Measurements from ENCODE around the gene GBE1. TPM values are rescaled to one million over a fixed set of nuclear protein-coding genes. Genes with fewer than 3 reads are reported as not detected.

The GBE1 gene
- total and polyA plus RNA-seq, 9 of the 15 experiments (the other 6 are each of a cell fraction or from before 2014, with no cell fraction given) = 7.9 to 25.6 (median 13.1) TPM

GRCh38 chr3:81521855-81522254 is 239.6 kb downstream of the GBE1 start:
- Histone ChIP-seq H4K20me1 (replicated peaks; ENCODE audit: control insufficient read depth, insufficient read depth, low read length) (no peaks in the 10 kb centered on the region), H3K36me3 (ENCODE audit: control insufficient read depth, insufficient read depth, low read length) (no peaks in the 10 kb centered on the region), H3K79me2 (ENCODE audit: control insufficient read depth, insufficient read depth, low read length) (no peaks in the 10 kb centered on the region), H3K27me3 (ENCODE audit: control insufficient read depth in 2 of 2, insufficient read depth in 2 of 2, low read length in 2 of 2) (no peaks in the 10 kb centered on the region), H2AFZ (ENCODE audit: low read depth, low read length) (no peak overlapping the region), H3K9me1 (ENCODE audit: control insufficient read depth, insufficient read depth, low read length) (no peaks in the 10 kb centered on the region), H3K4me2 (ENCODE audit: insufficient read depth, low read length) (no peak overlapping the region), H3K9me3 (replicated peaks; ENCODE audit: control insufficient read depth, insufficient read depth, low read depth, low read length) (no peaks in the 10 kb centered on the region), H3K9ac (ENCODE audit: insufficient read depth in 1 of 2, low read depth in 2 of 2, low read length in 2 of 2) (no peak overlapping the region), H3K4me1 (replicated peaks in 1 of 2; ENCODE audit: control insufficient read depth in 2 of 2, insufficient read depth in 2 of 2, low read length in 2 of 2) (no peaks in the 10 kb centered on the region), H3K4me3 (no peak overlapping the region), H3K27ac (ENCODE audit: extremely low read depth, low read depth, low read length) (no peak overlapping the region)
- ATAC-seq (no peak), DNase-seq (ENCODE audit: extremely low read depth in 1 of 4, low spot score in 3 of 4) (no peak), FAIRE-seq (no peak)
- ChIA-PET POLR2A (no interaction called here), CTCF (ENCODE audit: low intra/inter-chr PET ratio) (no interaction called here)
- no TSS peak for BruUV-seq (replicated peaks)
- in situ Hi-C loops (cut with MboI) = no loop called here
- 14% methylated on average over 2 of the region's 2 CpGs for WGBS (ENCODE audit: insufficient coverage, low coverage, missing lambda C conversion rate)
- intact Hi-C loops (cut with micrococcal nuclease) = no loop called here
- TF ChIP-seq RBM34 (IDR thresholded peaks at IDR 0.05; ENCODE audit: borderline replicate concordance, insufficient read depth, low read length) (no peak), EGR1 (conservative IDR thresholded peaks at IDR 0.05) (no peak), ZNF57 (CRISPR knock-in tag; IDR thresholded peaks at IDR 0.05) (no peak), MTA2 (IDR thresholded peaks at IDR 0.05; ENCODE audit: low read depth) (no peak), RFX1 (IDR thresholded peaks at IDR 0.05) (no peak), ZNF217 (CRISPR knock-in tag; IDR thresholded peaks at IDR 0.05) (no peak), ZHX1 (conservative IDR thresholded peaks at IDR 0.05; ENCODE audit: low read length) (no peak), MCM2 (IDR thresholded peaks at IDR 0.05; ENCODE audit: low read depth) (no peak), CEBPB (tag; IDR thresholded peaks at IDR 0.05) (no peak), CAMTA2 (CRISPR knock-in tag; conservative IDR thresholded peaks at IDR 0.05) (no peak)
- TF ChIP-seq, protein P1, sequence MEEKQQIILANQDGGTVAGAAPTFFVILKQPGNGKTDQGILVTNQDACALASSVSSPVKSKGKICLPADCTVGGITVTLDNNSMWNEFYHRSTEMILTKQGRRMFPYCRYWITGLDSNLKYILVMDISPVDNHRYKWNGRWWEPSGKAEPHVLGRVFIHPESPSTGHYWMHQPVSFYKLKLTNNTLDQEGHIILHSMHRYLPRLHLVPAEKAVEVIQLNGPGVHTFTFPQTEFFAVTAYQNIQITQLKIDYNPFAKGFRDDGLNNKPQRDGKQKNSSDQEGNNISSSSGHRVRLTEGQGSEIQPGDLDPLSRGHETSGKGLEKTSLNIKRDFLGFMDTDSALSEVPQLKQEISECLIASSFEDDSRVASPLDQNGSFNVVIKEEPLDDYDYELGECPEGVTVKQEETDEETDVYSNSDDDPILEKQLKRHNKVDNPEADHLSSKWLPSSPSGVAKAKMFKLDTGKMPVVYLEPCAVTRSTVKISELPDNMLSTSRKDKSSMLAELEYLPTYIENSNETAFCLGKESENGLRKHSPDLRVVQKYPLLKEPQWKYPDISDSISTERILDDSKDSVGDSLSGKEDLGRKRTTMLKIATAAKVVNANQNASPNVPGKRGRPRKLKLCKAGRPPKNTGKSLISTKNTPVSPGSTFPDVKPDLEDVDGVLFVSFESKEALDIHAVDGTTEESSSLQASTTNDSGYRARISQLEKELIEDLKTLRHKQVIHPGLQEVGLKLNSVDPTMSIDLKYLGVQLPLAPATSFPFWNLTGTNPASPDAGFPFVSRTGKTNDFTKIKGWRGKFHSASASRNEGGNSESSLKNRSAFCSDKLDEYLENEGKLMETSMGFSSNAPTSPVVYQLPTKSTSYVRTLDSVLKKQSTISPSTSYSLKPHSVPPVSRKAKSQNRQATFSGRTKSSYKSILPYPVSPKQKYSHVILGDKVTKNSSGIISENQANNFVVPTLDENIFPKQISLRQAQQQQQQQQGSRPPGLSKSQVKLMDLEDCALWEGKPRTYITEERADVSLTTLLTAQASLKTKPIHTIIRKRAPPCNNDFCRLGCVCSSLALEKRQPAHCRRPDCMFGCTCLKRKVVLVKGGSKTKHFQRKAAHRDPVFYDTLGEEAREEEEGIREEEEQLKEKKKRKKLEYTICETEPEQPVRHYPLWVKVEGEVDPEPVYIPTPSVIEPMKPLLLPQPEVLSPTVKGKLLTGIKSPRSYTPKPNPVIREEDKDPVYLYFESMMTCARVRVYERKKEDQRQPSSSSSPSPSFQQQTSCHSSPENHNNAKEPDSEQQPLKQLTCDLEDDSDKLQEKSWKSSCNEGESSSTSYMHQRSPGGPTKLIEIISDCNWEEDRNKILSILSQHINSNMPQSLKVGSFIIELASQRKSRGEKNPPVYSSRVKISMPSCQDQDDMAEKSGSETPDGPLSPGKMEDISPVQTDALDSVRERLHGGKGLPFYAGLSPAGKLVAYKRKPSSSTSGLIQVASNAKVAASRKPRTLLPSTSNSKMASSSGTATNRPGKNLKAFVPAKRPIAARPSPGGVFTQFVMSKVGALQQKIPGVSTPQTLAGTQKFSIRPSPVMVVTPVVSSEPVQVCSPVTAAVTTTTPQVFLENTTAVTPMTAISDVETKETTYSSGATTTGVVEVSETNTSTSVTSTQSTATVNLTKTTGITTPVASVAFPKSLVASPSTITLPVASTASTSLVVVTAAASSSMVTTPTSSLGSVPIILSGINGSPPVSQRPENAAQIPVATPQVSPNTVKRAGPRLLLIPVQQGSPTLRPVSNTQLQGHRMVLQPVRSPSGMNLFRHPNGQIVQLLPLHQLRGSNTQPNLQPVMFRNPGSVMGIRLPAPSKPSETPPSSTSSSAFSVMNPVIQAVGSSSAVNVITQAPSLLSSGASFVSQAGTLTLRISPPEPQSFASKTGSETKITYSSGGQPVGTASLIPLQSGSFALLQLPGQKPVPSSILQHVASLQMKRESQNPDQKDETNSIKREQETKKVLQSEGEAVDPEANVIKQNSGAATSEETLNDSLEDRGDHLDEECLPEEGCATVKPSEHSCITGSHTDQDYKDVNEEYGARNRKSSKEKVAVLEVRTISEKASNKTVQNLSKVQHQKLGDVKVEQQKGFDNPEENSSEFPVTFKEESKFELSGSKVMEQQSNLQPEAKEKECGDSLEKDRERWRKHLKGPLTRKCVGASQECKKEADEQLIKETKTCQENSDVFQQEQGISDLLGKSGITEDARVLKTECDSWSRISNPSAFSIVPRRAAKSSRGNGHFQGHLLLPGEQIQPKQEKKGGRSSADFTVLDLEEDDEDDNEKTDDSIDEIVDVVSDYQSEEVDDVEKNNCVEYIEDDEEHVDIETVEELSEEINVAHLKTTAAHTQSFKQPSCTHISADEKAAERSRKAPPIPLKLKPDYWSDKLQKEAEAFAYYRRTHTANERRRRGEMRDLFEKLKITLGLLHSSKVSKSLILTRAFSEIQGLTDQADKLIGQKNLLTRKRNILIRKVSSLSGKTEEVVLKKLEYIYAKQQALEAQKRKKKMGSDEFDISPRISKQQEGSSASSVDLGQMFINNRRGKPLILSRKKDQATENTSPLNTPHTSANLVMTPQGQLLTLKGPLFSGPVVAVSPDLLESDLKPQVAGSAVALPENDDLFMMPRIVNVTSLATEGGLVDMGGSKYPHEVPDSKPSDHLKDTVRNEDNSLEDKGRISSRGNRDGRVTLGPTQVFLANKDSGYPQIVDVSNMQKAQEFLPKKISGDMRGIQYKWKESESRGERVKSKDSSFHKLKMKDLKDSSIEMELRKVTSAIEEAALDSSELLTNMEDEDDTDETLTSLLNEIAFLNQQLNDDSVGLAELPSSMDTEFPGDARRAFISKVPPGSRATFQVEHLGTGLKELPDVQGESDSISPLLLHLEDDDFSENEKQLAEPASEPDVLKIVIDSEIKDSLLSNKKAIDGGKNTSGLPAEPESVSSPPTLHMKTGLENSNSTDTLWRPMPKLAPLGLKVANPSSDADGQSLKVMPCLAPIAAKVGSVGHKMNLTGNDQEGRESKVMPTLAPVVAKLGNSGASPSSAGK (IDR thresholded peaks at IDR 0.05) = no peak
